ENCODE measurements around the gene GLDN. TPM values are rescaled to one million over a fixed set of nuclear protein-coding genes. Genes with fewer than 3 reads are reported as not detected.
"Not testable (repeated sequence)": the region's sequence is repeated elsewhere in the genome, so short reads cannot be mapped to it uniquely, and the experiment has no call there.

GLDN gene
- total RNA-seq, 1 donor from 2014 or later: 10.8 TPM

- intact Hi-C loops (cut with micrococcal nuclease): no loop called here
- no peak for ATAC-seq
- no peak for DNase-seq
Observed at GRCh38 chr15:51414256-51414860, 72.9 kb downstream of the GLDN start.

DNA sequence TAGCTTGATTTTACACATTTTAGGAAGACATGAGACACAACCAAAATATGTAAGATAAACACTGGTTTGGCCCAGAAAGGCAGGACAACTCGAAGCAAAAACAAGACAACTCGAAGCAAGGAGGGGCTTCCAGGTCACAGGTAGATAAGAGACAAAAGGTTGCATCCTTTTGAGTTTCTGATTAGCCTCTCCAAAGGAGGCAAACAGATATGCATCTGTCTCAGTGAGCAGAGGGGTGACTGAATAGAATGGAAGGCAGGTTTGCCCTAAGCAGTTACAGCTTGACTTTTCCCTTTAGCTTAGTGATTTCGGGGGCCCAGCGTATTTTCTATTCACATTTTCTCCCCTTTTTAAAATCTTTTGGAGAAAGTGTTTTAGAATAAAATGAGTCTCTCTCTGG lies 74.7 kb downstream of the GLDN start:
- no peak for ATAC-seq
- intact Hi-C loops (cut with micrococcal nuclease): no loop called here
- no peak for DNase-seq

- intact Hi-C loops (cut with micrococcal nuclease); ATAC-seq; DNase-seq: not testable (repeated sequence)
Observed at GRCh38 chr15:51423040-51423439, 81.6 kb downstream of the GLDN start.

DNA sequence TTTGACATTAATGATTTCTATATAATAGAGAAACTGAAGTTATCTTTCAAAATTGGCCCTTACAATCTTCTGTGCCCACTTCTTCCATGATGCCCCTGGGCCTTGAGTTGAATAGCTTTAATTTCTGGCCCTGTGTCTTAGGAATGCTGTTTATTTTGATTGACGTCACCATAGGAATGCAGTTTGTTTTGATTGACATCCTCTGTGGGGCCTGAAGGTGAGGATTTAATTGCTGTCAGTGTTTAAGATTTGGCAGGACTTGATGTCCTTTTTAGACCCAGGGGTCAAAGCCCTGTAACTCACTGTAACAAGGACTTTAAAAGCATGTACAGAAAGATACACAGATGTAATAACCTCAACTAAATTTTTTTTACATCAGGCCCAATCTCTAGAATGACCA lies 83.3 kb downstream of the GLDN start:
- ATAC-seq (no peak), DNase-seq (no peak)
- intact Hi-C loops (cut with micrococcal nuclease): no loop called here

GRCh38 chr15:51425517-51426040 lies 84.1 kb downstream of the GLDN start:
- ATAC-seq (no peak), DNase-seq (no peak)
- intact Hi-C loops (cut with micrococcal nuclease): no loop called here

- intact Hi-C loops (cut with micrococcal nuclease): no loop called here
- DNase-seq (no peak), ATAC-seq (no peak)
Observed at GRCh38 chr15:51438526-51438925, 97.1 kb downstream of the GLDN start.

- DNase-seq (peak; percentile 23), ATAC-seq (no peak)
- intact Hi-C loops (cut with micrococcal nuclease): no loop called here
Observed at GRCh38 chr15:51443282-51443914, 101.9 kb downstream of the GLDN start.

GRCh38 chr15:51444112-51444511 lies 102.7 kb downstream of the GLDN start:
- intact Hi-C loops (cut with micrococcal nuclease): no loop called here
- DNase-seq: no peak
- ATAC-seq: no peak

GRCh38 chr15:51444807-51445206 lies 103.4 kb downstream of the GLDN start:
- no peak for DNase-seq
- intact Hi-C loops (cut with micrococcal nuclease): no loop called here
- no peak for ATAC-seq

- ATAC-seq; intact Hi-C loops (cut with micrococcal nuclease); DNase-seq: not testable (repeated sequence)
Observed at GRCh38 chr15:51446029-51446744, 104.7 kb downstream of the GLDN start.

DNA sequence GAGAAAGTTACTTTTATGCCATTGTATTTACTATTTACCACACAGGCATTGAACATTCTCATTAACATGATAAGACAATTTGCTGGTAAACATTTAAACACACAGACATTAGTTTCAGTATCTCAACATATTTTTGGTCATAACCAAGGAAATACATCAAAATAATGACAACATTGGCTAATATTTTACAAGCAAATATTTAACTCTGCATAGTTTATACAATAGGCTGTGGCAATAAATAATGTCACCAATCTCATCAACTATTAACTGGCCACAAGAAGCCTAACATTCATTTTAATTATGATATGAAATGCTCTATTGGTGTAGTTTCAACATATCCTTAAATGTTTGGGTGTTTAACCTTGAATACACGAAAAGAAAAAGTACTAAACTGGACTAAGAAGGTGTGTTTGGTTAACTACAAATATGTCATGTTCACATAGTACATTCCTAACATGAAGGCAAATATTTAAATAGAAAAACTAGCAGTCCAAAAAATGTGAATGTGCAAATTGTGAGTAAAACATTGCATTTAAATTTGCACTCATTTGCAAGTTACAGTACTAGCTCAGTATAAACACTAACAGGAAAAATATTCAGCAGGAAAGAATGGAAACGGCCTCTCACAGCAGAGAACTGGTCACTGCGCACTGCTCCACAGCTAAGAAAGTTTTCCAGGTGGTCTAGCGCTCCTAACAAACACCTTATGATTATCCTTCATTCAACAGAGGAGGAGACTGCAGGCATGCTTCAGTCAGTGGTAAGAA lies 106.6 kb downstream of the GLDN start:
- no peak for ATAC-seq
- no peak for DNase-seq

DNA sequence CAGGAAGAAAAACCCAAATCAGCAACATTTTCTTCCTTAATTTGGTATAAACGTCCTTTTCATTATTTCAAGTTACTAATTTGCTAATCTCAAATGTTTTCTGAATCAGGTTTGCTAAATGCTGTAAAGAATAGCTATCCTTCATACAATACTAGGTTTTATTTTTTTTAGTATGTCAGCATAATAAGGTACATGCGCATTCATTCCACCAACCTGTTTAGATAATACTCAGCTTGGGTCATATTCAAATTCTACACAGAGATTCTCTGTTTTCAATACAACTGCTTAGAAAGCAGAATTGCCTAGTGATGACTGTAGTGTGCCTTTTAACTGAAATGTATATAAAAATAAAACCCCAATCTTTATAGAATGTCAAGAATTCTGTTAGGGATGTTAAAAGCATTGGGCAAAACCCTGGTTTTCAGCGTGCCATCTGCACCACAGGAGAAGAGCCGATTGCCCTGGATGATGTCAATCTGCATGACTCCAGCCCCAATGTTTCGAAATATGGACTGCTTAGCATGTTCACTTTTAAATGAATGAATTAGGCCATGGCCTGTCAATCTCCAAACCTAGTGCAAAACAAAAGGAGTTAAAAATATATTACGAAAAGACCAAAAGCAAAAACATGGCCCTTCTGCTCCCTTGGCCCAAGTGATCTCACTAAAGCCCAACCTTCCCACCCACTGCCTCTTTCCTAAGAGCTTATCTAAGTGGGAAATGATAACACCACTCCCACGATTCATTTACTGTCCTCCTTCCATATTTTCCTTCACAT lies 107.4 kb downstream of the GLDN start:
- DNase-seq (no peak), ATAC-seq (no peak)
- intact Hi-C loops (cut with micrococcal nuclease): no loop called here

More for the DNA sequence above, 106.6 kb downstream of the GLDN start:
- intact Hi-C loops (cut with micrococcal nuclease): no loop called here

- DNase-seq (no peak), ATAC-seq (no peak)
- intact Hi-C loops (cut with micrococcal nuclease): no loop called here
Observed at GRCh38 chr15:51450001-51450400, 108.5 kb downstream of the GLDN start.

Small RNA genes lying within 50 kb of the gene (microRNA-seq; reads per million reads assigned to microRNA genes)
- gene MIR7973-1 (ENCODE audit: borderline number of aligned reads) (not detected), gene MIR7973-2 (ENCODE audit: borderline number of aligned reads) (not detected)

Other genes starting within 250 kb of the GLDN start
- gene TNFAIP8L3, start 246.7 kb upstream of the GLDN start, total RNA-seq: 4.9 TPM
- 0.55 TPM for gene CYP19A1, start 3.1 kb upstream of the GLDN start, total RNA-seq